Activated CD8-positive, alpha-beta memory T cell treated with anti-CD3 and anti-CD28 coated beads for 24 hours (primary cell): ENCODE measurements around the gene RBM47.
"Not testable (repeated sequence)": the region's sequence is repeated elsewhere in the genome, so short reads cannot be mapped to it uniquely, and the experiment has no call there.

ENCODE experiments used
- DNase-seq: peaks from one replicate; pipeline ENCODE4 v3.0.0-alpha.2; 2020

Gene RBM47

DNA sequence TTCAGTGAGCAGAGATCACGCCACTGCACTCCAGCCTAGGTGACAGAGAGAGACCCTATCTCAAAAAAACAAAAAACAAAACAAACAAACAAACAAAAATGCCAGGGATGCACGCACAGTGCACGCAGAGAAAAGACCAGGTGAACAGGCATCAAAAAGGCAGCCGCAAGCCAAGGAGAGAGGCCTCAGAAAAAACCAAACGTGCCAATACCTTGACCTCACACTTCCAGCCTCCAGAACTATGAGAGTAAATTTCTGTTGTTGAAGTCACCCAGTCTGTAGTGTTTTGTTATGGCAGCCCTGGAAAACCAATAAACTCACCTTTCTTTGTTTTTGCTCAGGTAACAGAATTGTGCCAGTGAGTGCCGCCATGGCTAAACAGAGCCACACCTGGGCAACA is 228.6 kb downstream of the RBM47 start:
- no peak for DNase-seq

DNA sequence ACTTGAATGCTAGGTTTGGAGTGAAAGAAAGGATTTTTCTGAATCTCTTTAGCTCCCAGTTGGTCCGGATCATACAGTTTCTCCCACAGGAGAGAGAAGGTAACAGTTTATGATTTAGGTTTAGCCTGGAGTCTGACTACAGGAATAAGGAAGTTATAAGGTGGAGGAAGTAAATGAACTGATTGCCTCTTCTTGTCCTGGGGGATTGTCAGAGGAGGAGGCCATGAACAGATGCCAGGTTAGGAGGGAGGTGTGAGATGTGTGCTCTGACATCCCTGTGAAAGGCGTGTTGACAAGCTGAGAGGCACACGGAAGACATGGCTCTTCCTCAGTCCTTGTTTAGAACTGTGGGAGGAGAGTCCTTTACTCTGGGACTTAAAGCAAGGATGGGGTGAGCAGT is 230.1 kb downstream of the RBM47 start:
- DNase-seq, result no peak

DNA sequence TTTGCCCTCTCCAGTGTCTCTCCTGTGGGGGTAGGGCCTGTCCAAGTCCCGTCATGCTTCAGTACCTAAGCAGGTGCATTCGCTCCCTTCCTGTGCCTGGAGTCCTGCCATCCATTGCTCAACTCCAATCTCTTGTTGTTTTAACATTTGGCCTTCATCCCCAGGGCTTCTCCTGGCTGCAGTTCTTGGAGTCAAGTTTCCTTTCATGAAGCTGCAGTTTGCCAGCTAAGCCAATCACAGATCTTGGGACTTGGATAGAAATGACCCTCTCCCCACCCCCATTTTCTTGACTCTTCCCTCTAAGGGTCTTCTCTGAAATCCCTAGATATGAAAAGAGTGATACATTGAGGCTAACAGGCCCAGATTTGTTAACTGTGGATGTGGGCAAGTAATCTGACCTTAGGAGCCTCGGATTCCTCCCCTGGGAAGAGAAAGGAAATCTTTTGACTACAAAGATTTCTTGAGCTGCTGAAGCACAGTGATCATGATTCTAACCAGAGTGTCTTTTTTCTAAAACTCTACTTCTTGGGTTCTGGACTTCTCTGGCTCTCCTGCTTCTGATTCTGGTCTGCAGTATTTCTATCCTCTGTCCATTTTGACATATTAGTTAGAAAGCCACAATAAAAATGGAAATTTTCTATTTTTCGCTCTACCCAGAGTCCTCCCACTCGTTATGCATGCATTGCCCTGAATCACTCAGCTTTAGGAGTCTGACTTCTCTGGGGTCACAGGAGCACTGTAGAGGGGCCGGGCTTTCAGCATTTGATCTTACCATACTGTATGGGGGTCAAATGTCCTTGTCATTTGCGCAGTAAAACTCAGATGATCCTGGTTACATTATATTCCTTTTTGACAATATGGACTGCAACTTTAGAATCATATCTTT is 233.5 kb downstream of the RBM47 start:
- DNase-seq, result no peak

DNA sequence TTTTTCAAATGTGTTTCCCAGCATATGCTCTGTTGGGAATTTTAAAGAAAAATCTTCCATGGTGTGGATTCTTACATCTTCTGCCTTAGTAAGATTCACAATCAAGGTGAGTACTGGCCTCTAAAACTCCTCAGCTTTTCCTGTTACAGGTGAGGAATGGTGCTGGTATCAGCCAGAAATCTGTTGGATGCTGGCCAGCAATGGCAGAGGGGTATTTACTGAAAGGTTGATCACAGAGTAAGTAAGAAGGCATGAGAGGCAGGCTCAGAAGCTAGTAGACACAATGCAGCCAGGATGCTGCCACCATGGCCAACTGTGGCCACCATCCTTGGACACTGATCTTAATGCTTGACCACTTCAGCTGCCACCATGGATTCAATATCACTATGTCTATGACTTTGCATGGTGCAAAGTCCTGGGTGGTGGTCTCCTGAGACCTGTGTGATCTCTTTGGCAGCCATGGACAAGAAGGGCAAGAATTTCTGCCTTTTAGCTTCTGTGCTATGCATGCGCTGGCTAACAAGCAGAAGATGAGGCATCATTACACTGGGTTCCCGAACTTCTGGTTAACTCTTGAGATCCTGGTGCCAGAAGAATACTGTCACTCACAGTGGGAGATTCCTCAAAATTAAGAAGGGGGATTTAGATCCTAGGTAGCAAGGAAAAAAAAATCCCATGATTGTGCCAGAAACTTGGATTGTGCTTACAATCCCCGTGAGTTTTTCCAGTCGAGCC is 234.3 kb downstream of the RBM47 start:
- no peak for DNase-seq

DNA sequence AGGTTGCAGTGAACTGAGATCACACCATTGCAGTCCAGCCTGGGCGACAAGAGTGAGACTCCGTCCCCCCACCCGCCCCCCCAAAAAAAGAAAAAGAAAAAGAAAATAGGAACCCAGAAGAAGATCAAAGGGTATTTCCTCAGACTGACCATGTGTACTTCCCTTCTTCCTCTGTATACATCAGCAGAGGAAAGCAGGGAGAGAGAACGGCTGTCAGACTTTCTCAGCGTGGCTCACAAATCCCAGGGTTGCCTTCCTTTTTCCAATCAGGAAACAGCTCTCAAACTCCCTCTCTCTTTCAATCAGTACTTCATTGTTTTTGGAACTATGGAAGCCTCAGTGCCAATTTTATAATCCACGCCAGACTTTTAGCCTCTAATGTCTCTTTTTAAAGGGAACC is 235.4 kb downstream of the RBM47 start:
- no peak for DNase-seq

DNA sequence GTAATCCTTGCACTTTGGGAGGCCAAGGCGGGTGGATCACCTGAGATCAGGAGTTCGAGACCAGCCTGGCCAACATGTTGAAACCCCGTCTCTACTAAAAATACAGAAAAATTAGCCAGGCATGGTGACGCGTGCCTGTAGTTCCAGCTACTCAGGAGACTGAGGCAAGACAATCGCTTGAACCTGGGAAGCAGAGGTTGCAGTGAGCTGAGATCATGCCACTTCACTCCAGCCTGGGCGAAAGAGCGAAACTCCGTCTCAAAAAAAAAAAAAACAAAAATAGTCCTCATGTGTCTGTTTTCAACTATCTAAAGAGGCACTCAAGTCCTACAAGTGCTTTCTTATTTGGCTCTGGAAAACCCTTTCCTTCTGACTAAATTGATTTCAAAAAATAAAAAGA is 237.4 kb downstream of the RBM47 start:
- not testable (repeated sequence) for DNase-seq

DNA sequence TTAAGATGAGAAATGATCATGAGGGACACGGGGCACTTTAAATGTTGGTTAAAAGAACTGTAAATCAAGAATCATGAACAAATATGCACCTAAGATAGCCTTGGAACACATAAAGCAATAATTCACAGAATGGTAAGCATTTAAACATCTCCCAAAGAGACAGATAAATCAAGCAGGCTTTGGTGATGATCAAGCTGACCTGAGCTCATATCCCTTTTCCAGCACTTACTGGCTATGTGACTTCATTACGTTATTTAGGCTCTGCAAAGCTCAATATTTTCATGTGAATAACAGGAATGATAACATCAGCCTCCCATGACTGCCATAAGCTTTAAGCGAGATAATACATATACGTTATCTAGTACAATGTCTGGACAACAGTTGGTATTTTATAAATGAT is 239.7 kb downstream of the RBM47 start:
- DNase-seq, result no peak

DNA sequence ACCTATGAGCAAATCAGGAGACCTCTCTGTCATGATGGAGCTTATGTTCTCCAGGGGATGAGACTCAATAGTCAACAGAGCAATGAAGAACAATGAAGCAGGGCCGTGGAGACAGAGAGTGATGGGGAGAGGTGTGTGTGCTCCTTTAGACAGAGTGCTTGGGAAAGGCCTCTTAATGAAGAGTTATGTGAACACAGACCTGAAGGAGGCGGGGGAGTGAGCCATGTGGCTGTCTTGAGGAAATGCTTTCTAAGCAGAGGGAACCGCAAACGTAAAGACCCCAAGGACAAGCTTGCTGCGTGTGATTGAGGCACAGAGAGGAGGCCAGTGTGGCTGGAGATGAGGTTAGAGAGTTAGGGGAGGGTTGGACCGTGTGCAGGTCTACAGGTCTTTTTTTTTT is 241.4 kb downstream of the RBM47 start:
- DNase-seq, result no peak

DNA sequence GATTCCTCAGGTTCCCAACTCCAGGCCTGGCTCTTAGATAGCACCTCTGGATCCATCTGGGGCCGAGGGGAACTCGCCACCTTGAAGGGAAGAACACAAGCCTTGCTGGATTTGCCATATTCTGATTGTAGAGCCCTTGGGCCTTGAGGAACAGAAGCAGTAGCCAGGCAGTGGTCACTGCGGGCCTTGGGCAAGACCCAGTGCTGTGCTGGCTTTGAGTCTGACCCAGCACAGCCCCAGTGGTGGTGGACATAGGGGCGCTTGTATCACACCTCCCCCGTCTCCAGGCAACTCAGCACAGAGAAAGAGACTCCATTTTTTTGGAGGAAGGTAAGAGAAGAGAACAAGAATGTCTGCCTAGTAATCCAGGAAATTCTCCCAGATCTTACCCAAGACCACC is 249.0 kb downstream of the RBM47 start:
- DNase-seq, result no peak

DNA sequence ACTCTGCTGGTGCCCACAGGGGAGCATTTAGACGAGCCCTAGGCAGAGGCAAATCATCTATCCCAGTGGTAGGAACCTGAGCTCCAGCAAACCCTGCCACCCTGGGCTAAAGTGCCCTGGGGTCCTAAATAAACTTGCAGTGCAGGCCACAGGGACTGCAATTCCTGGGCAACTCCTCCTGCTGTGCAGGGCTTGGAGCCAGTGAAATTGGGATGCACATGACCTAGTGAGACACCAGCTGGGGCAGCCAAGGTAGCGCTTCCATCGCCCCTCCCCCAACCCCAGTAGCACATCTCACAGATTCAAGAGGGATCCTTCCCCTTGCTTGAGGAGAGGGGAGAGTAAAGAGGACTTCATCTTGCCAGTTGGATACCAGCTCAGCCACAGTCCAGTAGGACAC is 250.4 kb downstream of the RBM47 start:
- no peak for DNase-seq

DNA sequence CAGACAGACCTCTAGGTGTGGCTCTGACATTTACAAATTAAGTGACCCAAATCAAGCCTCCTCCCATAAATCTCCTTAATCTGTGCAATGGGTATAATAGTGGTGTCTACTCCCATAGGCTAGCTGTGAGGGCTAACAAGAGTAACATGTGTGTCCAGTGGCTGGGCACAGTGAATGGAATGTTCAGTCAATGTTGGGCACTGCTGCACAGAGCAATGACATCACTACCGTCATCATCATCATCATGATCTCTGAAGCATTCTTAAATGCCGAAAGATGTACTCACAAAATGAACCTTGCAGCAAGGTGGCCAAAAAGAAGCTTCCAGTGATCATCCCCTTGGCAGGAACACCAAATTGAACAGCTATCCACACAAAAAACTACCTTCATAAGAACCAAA is 251.0 kb downstream of the RBM47 start:
- no peak for DNase-seq

DNA sequence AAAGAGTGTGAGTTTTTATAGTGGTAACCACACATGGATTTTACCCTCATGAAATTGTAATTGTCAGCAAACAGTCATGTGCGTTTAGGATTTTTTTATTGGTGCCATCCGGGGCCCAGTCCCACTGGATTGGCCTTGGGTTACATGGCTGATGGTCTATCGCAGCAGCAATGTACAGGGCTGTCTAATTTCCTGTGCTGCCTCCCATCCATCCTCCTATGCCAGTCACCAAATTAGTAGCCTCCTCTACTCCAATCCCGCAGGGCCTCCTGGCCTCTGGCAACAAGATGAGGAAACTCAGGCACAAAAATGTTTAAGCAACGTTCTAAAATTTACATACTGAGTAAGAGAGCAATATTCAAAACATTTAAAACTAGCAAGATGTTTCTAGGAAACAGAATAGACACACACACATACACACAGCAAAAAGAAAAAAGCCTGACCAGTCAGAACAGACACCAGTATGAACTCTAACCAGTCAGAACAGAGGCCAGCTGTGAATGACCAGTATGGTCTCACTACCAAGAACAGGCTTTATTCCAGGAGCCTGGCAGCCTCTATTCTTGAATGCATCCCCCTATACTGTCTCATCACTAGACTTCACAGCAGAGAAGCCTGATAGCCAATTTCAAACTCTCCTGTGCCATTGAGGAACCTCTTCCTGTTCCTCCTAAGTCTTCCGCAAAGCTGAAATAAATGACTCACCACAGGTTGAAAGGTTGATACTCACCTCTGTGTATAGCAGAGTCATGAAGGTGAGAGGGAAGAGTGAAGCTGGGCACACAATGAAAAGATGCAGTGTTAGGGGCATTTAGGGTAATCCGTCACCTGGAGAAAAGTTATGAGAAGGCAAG is 251.9 kb downstream of the RBM47 start:
- no peak for DNase-seq

DNA sequence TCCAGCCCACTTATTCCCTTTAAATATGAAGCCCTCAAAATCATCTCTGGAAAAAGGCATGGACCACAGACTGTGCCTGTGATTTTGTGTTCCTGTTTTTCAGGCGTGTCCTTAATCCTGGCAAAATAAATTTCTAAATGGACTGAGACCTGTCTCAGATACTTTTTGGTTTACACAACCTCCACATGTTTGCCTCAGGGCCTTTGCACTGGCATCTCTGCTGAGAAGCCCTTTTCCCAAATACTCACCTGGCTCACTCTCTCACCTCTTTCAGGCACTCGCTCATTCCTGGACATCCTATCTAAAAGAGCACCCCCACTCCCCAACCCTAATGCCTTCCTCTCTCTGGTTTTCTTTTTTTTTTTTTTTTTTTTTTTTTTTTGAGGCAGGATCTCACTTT is 254.0 kb downstream of the RBM47 start:
- no peak for DNase-seq

DNA sequence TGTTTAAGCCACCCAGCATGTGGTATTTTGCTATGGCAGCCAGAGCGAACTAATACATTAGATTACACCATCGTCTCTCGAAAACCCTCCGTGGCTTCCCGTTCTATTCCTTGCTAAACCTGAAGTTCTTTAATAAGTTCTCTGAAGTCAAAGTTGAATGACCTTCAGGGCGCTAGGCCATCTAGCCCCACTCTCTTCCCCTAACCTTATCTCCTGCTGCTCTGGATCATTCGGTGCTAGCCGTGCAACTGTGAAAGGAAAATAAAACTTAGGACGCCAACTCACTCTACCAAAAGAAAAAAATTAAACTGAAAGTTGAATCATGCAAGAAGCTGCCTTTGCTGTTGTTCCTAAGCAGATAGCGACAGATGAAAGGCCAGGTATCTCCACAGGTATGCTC is 254.6 kb downstream of the RBM47 start:
- DNase-seq, result no peak

DNA sequence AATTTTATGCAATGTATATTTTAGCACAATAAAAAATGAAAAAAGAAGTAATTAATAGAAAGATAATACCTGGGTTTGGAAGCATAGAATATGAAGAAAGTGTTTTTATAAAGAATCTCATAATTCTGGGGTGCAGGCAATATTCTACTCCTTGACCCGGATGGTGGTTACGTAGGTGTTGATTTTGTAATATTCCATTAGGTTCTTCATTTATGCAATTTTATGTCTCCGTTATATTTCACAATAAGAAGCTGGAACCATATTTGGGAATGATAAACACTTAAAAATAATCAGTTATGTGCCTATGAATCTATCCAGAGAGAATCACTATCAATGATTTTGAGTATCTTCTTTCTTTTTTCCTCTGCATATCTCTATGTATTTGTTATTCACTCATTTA is 256.0 kb downstream of the RBM47 start:
- DNase-seq, result no peak
